Measurements from ENCODE around the gene TMEM178B. TPM values are rescaled to one million over a fixed set of nuclear protein-coding genes. Genes with fewer than 3 reads are reported as not detected.

TMEM178B gene
- total RNA-seq, 1 experiment from 2014 or later: 0.11 TPM

GRCh38 chr7:141417506-141417905 is 343.6 kb downstream of the TMEM178B start:
- TF ChIP-seq CTCF (IDR thresholded peaks at IDR 0.05; ENCODE audit: insufficient read depth in 1 of 2, low read depth in 1 of 2, low read length in 1 of 2, severe bottlenecking in 1 of 2, unreplicated experiment in 1 of 2): no peak
- no peak overlapping the region for H3K4me3 Mint-ChIP-seq (ENCODE audit: unreplicated experiment)
- DNase-seq: no peak
- H3K27me3 ChIP-seq (replicated peaks; ENCODE audit: control insufficient read depth, insufficient read depth, low read length): no peaks in the 10 kb centered on the region; the same call in none of the 2 replicates
- no peak overlapping the region for H3K4me3 ChIP-seq (ENCODE audit: low read depth, low read length)
- intact Hi-C loops (cut with micrococcal nuclease; ENCODE audit: unreplicated experiment): no loop called here
- H3K36me3 ChIP-seq (ENCODE audit: control insufficient read depth, insufficient read depth, low read length): no peaks in the 10 kb centered on the region
- H3K4me1 Mint-ChIP-seq (ENCODE audit: low read depth, unreplicated experiment): no peaks in the 10 kb centered on the region
- BruUV-seq (replicated peaks): no TSS peak
- CTCF ChIA-PET: no interaction called here
- no peaks in the 10 kb centered on the region for H3K9me3 ChIP-seq
- no peaks in the 10 kb centered on the region for H3K36me3 Mint-ChIP-seq (ENCODE audit: insufficient read depth, unreplicated experiment)
- peaks cover 29% of the 10 kb centered on the region for H3K27me3 Mint-ChIP-seq (ENCODE audit: insufficient read depth, unreplicated experiment)
- POLR2A ChIA-PET: no interaction called here
- no peak overlapping the region for H3K27ac Mint-ChIP-seq (ENCODE audit: unreplicated experiment)
- no peaks in the 10 kb centered on the region for H3K9me3 Mint-ChIP-seq (ENCODE audit: unreplicated experiment)
- H3K4me1 ChIP-seq: no peaks in the 10 kb centered on the region

- no peak overlapping the region for H3K4me3 Mint-ChIP-seq (ENCODE audit: unreplicated experiment)
- CTCF ChIA-PET: no interaction called here
- no TSS peak for BruUV-seq (replicated peaks)
- no peaks in the 10 kb centered on the region for H3K36me3 ChIP-seq (ENCODE audit: control insufficient read depth, insufficient read depth, low read length)
- intact Hi-C loops (cut with micrococcal nuclease; ENCODE audit: unreplicated experiment): no loop called here
- no peaks in the 10 kb centered on the region; the same call in none of the 2 replicates for H3K27me3 ChIP-seq (replicated peaks; ENCODE audit: control insufficient read depth, insufficient read depth, low read length)
- POLR2A ChIA-PET: no interaction called here
- no peaks in the 10 kb centered on the region for H3K9me3 ChIP-seq
- TF ChIP-seq CTCF (IDR thresholded peaks at IDR 0.05; ENCODE audit: insufficient read depth in 1 of 2, low read depth in 1 of 2, low read length in 1 of 2, severe bottlenecking in 1 of 2, unreplicated experiment in 1 of 2): no peak
- H3K4me1 Mint-ChIP-seq (ENCODE audit: low read depth, unreplicated experiment): no peaks in the 10 kb centered on the region
- no peaks in the 10 kb centered on the region for H3K9me3 Mint-ChIP-seq (ENCODE audit: unreplicated experiment)
- no peaks in the 10 kb centered on the region for H3K4me1 ChIP-seq
- peaks cover 28% of the 10 kb centered on the region for H3K27me3 Mint-ChIP-seq (ENCODE audit: insufficient read depth, unreplicated experiment)
- no peak for DNase-seq
- H3K4me3 ChIP-seq (ENCODE audit: low read depth, low read length): no peak overlapping the region
- no peaks in the 10 kb centered on the region for H3K36me3 Mint-ChIP-seq (ENCODE audit: insufficient read depth, unreplicated experiment)
- no peak overlapping the region for H3K27ac Mint-ChIP-seq (ENCODE audit: unreplicated experiment)
Measured at GRCh38 chr7:141418066-141418465, 344.2 kb downstream of the TMEM178B start.

- no peaks in the 10 kb centered on the region for H3K4me1 Mint-ChIP-seq (ENCODE audit: low read depth, unreplicated experiment)
- H3K36me3 ChIP-seq (ENCODE audit: control insufficient read depth, insufficient read depth, low read length): no peaks in the 10 kb centered on the region
- H3K9me3 ChIP-seq: no peaks in the 10 kb centered on the region
- CTCF ChIA-PET: no interaction called here
- no peaks in the 10 kb centered on the region for H3K4me1 ChIP-seq
- POLR2A ChIA-PET: no interaction called here
- no TSS peak for BruUV-seq (replicated peaks)
- H3K27ac Mint-ChIP-seq (ENCODE audit: unreplicated experiment): no peak overlapping the region
- intact Hi-C loops (cut with micrococcal nuclease; ENCODE audit: unreplicated experiment): no loop called here
- H3K4me3 ChIP-seq (ENCODE audit: low read depth, low read length): no peak overlapping the region
- TF ChIP-seq CTCF (IDR thresholded peaks at IDR 0.05; ENCODE audit: insufficient read depth in 1 of 2, low read depth in 1 of 2, low read length in 1 of 2, severe bottlenecking in 1 of 2, unreplicated experiment in 1 of 2): no peak
- H3K27me3 Mint-ChIP-seq (ENCODE audit: insufficient read depth, unreplicated experiment): peaks cover 19% of the 10 kb centered on the region
- no peak for DNase-seq
- no peaks in the 10 kb centered on the region for H3K9me3 Mint-ChIP-seq (ENCODE audit: unreplicated experiment)
- H3K27me3 ChIP-seq (replicated peaks; ENCODE audit: control insufficient read depth, insufficient read depth, low read length): no peaks in the 10 kb centered on the region; the same call in none of the 2 replicates
- H3K4me3 Mint-ChIP-seq (ENCODE audit: unreplicated experiment): no peak overlapping the region
- no peaks in the 10 kb centered on the region for H3K36me3 Mint-ChIP-seq (ENCODE audit: insufficient read depth, unreplicated experiment)
Measured at GRCh38 chr7:141421306-141421705, 347.4 kb downstream of the TMEM178B start.

Data from Caco-2 (cell line).